ENCODE measurements around the gene ARHGAP10.

- no peak for TF ChIP-seq CTCF (IDR thresholded peaks at IDR 0.05; ENCODE audit: low read length)
- no peak for TF ChIP-seq EZH2 (optimal IDR thresholded peaks at IDR 0.05; ENCODE audit: low read depth, low read length)
Observed at GRCh38 chr4:147717878-147718277, 14.0 kb upstream of the ARHGAP10 start.

Data from MM.1S (cell line).